B cell (primary cell): ENCODE data around the gene NELL1.

Experiments used
- CTCF ChIP-seq: fragments of 200-600 bp; IDR thresholded peaks from one replicate; pipeline ENCODE4 v1.8.0; 2022; ENCODE audit warnings: antibody characterized with exemption, mild to moderate bottlenecking
- EZH2 ChIP-seq: IDR thresholded peaks from 2 replicates; pipeline ENCODE4 v1.6.1; 2012; ENCODE audit warnings: borderline replicate concordance, low read depth, mild to moderate bottlenecking, moderate library complexity, low read length; ENCODE audit not compliant: insufficient read depth, poor library complexity, severe bottlenecking

- no peak for TF ChIP-seq CTCF
- no peak for TF ChIP-seq EZH2
Measured at GRCh38 chr11:21546703-21547102, 877.3 kb downstream of the NELL1 start.
